Fibroblast of mammary gland (primary cell): ENCODE results near the gene INSM1.
A peak's percentile ranks its signal among the peaks of the same experiment; 100 is the strongest.

ENCODE experiments used
- DNase-seq: peaks from one replicate; pipeline ENCODE4 v3.0.0-alpha.2; 2010; ENCODE audit warnings: low read depth
- H3K4me3 ChIP-seq: 2 replicates; pipeline ENCODE4 v1.5.1; 2011; ENCODE audit warnings: low read depth, mild to moderate bottlenecking, low read length, moderate library complexity; ENCODE audit not compliant: control insufficient read depth
- TF ChIP-seq, protein P1 (sequence below): conservative IDR thresholded peaks from 2 replicates; pipeline ENCODE4 v1.5.1; 2011; ENCODE audit warnings: low read depth, low read length, inconsistent platforms; ENCODE audit not compliant: control insufficient read depth, insufficient read depth

The INSM1 gene

DNA sequence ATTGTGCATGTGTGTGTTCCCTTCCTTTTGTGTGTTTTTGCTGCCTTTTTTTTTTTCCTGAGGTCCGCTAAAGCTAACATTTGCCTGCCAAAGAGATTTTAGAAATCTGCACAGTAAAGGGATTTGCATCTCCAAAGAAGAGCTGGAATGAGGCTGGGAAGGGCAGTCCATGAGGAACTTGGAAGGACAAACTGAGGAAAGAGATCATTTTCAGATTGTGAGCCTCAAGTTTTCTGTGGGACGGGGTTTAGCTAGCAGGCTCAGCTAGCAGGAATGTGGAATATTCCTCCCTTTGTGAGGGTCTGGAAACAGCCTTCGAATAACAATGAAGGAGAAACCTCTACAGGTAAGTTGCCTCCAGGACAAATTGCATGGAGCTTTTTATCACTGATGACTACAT lies 3.8 kb downstream of the INSM1 start:
- DNase-seq = no peak
- TF ChIP-seq, protein P1, sequence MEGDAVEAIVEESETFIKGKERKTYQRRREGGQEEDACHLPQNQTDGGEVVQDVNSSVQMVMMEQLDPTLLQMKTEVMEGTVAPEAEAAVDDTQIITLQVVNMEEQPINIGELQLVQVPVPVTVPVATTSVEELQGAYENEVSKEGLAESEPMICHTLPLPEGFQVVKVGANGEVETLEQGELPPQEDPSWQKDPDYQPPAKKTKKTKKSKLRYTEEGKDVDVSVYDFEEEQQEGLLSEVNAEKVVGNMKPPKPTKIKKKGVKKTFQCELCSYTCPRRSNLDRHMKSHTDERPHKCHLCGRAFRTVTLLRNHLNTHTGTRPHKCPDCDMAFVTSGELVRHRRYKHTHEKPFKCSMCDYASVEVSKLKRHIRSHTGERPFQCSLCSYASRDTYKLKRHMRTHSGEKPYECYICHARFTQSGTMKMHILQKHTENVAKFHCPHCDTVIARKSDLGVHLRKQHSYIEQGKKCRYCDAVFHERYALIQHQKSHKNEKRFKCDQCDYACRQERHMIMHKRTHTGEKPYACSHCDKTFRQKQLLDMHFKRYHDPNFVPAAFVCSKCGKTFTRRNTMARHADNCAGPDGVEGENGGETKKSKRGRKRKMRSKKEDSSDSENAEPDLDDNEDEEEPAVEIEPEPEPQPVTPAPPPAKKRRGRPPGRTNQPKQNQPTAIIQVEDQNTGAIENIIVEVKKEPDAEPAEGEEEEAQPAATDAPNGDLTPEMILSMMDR = no peak
- H3K4me3 ChIP-seq = no peak overlapping the region

DNA sequence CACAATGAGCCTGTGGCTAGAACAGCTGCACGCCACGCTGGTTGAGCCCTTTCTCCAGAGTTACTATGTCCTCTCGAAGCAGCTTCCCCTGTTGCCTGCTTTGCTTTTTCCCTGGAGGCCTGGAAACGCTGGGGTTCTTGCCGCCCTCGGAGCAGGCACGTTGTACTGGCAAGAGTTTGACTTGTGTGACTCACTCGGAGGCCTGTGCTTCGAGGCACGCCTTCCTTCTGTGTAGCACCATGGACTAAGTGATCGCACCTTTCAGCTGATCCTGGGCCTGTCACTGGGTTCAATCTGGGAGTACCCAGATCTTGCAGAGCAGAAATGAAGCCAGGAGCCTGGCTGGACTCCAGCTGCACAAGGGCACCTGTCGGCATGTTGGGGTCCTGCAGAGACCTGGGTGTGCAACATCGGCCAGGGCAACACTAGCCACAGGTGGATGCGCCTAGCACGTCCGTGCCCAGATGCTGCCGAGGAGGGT lies 5.2 kb downstream of the INSM1 start:
- no peak overlapping the region for H3K4me3 ChIP-seq
- TF ChIP-seq, protein P1 = no peak
- DNase-seq = peak; percentile 59

- H3K4me3 ChIP-seq = no peak overlapping the region
- DNase-seq = no peak
- TF ChIP-seq, protein P1 = no peak
Observed at GRCh38 chr20:20375862-20376261, 8.0 kb downstream of the INSM1 start.

DNA sequence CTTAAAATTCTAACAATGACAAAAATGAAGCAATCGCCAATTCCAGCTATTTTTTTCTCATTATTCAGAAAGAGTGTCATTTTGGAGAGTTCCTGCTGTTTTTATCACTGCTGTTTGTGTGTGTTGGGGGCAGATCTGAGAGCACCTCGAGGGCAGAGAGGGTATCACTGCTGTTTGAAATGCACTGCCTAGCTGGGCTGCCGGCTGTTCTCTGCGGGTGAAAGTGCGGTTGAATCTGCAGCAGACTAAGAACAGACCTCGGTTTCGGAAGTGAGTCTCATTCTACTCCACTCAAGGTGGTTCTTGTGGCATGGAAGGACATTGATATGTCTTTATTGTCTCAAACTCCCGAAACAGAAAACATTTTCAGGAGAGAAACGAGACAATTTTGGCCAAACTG lies 18.3 kb downstream of the INSM1 start:
- no peak for DNase-seq
- TF ChIP-seq, protein P1 = no peak
- H3K4me3 ChIP-seq = no peak overlapping the region

DNA sequence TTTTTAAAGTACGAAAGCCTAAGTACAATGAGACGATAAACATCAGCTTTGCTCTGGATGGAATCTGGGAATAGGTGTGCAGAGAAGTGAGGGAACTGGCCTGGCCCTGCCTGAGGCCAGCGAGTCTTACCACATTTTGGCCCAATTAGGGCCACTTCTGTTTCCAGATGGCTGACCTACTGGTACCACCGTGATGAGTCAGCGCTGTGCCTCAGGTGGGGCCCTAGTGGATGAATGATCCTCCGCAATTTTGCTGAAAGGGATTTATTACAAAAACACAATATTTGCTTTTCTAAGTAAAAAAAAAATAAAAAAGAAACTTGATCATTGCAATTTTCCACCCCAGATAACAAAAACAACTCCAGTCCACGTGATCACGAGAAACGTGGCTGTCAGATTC lies 22.5 kb downstream of the INSM1 start:
- TF ChIP-seq, protein P1 = no peak
- no peak overlapping the region for H3K4me3 ChIP-seq
- DNase-seq = no peak

- TF ChIP-seq, protein P1 = no peak
- H3K4me3 ChIP-seq = no peak overlapping the region
- DNase-seq = no peak
Observed at GRCh38 chr20:20391115-20391514, 23.2 kb downstream of the INSM1 start.

GRCh38 chr20:20391766-20392165 lies 23.9 kb downstream of the INSM1 start:
- TF ChIP-seq, protein P1 = no peak
- DNase-seq = no peak
- no peak overlapping the region for H3K4me3 ChIP-seq
